NCI-H146 treated with DMSO at 0.1 percent for 48 hours (cell line): ENCODE measurements around the gene MAT2A.
A peak's percentile ranks its signal among the peaks of the same experiment; 100 is the strongest.

ENCODE experiments used
- DNase-seq: peaks from one replicate; lab custom pipeline; 2025; ENCODE audit not compliant: unreplicated experiment; lab: John Stamatoyannopoulos, UW

Gene MAT2A

GRCh38 chr2:85538507-85539360 is at the start of gene MAT2A:
Gene MAT2A (plus strand): TSS chr2:85539168. CDS start chr2:85539288, 120 bp downstream.
- peak; percentile 89 for DNase-seq

DNA sequence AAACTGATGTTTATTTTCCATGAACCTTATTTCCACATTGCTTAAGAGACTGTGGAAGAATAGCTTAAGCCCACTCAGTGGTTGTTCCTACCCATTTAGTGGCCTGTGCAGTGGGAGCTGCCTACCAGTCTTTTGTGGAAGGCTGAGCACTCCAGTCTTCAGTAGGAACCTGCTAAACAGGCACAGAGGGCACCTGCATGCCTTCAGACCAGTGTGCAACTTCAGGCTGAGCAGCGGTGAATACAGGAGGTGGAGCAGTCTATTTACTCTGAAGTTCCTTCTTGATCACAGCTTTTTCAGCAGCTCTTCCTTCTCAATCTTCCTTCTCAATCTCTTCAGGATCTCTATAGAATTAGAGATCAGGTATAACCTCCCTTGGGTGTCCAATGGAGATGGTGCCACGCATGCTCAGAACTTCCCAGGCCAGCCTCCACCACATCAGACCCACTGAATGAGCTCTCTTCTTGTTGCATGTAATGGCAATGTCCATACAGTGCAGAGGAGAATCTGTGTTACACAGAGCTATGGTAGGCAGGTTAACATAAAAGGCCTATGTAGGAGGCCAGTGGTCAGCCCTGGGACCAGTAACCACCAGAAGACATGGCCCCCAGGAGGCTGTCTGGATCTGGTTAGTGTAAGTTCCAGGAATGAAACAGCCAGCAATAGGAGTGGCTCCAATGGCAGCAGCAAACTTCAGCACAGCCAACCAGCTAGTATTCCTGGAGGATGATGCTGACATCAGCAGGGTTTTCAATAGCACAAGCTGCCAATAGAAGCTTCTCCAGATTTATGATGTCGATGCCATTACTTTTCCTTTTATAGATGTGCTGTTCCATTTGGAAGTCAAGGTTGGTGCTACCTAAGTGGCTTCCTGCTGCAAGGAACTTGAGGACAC is 47.9 kb upstream of the MAT2A start:
- DNase-seq, result no peak

DNA sequence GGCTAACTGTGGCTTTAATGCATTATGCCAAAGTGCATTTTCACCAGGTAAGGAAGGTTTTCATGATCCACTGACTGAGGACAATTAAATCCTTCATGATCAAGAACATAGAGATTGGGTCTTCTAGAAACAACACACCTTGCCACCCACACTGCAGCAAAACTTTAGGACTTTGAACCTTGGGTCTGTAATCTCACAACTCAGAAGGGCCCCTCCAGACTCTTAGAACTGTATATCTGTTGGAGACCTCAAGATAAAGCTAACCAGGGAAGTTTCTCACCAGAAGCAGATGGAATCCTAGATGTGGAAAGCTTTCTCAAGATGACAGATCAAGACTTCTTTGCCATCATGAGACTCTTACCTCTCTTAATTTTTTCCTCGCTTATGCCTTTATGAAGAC is 42.5 kb upstream of the MAT2A start:
- no peak for DNase-seq

DNA sequence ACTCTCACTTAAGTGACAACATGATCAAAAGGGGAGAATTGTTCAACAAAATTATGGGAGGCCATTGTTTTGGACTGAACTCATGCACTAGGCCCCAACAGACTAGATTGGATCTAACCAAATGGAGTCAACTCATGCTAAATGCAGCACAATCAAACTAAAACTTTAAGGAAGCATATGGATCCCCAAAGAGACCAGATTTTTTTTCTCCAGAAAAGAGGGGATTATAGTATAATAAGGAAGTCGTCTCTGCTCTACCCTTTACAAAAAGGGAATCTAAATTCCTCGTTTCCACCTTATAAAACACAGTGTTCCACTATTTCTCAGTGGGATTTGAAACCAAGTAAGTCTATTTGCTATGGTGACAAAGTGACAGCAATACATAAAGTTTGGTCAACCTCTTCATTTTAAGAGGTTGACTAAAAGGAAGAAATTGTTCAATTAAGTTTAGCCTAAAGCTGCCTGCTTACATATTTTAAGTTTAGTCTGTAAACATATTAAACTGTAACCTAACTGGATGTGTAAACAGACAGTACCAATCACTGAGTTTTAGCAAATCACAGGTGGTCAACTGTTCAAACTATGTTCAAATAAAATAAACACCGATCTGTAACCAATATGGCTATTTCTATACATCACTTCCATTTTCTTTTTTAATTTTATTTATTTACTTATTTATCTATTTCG is 40.9 kb upstream of the MAT2A start:
- DNase-seq, result no peak

DNA sequence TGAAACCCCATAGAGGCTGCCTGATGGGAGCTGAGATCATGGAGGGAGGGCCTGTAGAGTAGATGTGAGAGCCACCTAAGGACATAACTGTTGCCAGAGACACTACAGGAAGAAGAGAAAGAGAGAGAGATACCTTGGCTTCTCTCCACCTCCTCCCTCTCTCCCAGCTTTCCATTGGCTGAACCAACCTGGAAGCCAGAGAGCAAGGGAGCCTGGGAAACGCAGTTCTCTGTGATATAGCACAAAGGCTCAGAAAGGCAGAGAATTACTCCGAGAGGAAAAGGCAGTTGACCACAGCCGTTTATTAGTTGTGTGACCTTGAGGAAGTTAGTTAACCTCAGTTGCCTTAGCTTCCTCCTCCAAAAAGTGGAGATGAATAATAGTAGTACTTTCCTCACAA is 37.7 kb upstream of the MAT2A start:
- no peak for DNase-seq

GRCh38 chr2:85502720-85503119 is 36.2 kb upstream of the MAT2A start:
- no peak for DNase-seq

DNA sequence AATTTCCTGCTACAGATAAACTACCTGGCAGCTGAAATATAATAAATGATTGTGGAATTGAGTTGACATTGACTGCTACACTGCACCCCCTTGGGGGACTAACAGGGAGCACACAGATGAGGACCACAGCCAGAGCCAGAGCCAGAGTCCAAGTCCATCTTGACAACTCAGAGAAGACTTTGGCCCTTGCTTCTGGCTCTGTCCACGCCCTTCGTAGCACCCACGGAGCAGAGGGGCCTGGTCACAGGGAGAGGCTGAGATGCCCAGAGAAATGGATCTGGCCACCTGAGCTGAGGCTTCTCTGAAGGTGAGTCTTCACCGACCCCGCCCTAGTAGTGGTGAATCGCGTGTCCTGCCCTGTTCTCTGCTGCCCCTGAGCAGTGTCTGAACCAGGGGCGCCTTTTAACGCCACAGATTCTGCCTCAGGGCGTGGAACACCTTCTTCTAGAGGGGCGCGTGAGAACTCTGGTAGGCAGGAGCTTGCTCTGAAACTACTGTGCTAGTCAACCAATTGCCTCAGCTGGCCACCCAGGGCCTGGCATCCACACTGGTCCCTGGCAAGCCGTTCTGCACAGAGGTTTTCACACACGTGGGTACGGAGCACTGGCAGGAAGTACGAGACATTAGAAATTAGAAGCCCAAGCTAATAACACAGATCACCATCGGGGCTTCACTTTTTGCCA is 35.7 kb upstream of the MAT2A start:
- DNase-seq, result no peak

GRCh38 chr2:85503851-85504777 is 34.9 kb upstream of the MAT2A start:
- DNase-seq, result no peak

DNA sequence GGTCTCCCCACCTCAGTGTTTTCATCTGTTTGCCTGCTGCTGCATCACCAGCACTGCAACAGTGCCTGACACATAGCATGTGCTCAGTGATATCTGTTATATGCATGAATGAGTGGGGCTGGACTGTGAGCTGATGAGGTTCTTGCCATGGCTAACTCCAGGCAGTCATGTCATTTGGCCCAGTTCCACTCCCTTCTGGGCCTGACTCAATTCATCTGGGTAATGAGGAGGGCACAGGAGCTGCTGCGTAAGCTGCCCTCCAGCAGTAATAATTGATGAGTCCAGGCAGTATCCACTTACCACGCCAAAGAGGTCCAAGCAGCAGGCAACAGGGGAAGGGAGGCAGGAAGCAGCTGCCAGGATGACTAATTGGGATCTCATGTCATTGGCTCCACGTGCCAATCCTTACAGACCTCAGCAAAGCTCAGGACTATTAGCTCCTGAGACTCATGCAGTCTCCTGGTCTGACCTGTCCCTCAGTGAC is 34.1 kb upstream of the MAT2A start:
- DNase-seq, result peak; percentile 59

DNA sequence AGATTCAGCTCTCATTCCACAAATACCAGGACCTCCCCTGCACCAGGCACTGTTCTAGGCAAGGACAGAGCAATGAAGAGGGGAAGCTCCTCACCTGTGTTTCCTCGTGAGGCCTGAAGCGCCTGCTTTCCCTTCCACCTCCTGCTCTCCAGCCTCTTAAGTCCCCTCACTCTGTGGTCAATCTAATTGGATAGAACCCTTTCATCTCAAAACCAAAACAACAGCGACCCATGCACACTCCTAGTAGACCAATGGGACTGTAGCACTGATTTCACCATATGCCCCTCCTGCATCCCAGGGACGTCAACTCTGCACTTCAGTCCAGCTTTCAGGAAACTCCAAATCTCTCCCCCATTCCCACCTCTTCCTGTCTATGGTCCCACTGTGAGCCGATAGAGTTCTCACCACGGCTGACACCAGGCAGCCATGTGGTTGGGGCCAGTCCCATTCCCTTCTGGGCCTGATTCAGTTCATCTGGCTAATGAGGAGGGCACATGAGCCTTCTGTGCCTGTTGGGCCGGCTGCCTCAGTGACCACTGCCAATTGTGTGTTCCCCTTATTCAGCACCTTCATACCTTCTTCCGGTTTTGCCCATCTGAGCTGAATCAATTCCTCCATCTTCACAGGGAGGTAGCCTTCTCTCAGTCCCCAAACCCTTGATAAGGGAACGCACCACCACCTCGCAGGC is 33.3 kb upstream of the MAT2A start:
- no peak for DNase-seq

GRCh38 chr2:85506768-85507181 is 32.2 kb upstream of the MAT2A start:
- no peak for DNase-seq

GRCh38 chr2:85511008-85511811 is 27.8 kb upstream of the MAT2A start:
- DNase-seq, result no peak

DNA sequence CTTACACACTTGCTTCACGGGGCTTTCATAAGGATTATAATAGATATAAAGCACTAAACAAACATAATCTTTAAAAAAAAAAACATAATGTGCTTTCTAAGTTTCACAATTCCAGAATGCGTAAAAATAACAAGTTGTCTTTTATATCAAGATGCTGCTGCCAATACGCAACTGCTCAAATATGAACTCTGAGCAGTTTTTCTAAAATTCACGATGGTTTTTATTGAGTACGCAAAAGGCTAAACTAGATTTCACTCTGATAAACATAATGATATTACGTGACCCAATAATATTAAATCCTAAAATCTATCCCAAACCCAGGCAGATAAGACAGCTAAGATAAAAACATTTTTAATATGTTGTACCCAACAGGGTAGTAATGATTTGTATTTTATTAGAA is 24.6 kb upstream of the MAT2A start:
- DNase-seq, result no peak

GRCh38 chr2:85516653-85517389 is 22.1 kb upstream of the MAT2A start:
- no peak for DNase-seq

DNA sequence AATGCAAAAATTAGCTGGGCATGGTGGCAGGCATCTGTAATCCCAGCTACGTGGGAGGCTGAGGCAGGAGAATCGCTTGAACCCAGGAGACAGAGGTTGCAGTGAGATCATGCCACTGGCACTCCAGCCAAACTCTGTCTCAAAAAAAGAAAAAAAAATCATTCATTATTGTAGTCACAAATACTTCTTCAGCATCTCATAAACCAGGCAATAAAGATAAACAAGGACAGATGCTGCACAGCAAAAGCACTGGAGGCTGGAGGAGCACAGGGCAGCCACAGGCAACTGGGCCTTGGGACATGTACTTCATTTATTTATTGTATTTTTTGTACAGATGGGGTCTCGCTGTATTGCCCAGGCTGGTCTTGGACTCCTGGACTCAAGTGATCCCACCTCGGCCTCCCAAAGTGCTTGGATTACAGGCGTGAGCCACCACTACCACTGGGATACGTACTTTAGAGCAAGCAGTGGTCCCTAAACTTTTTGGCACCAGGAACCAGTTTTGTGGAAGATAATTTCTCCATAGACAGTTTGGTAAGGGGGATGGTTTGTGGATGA is 16.8 kb upstream of the MAT2A start:
- DNase-seq, result no peak

- DNase-seq, result no peak
Measured at GRCh38 chr2:85523062-85523902, 15.7 kb upstream of the MAT2A start.
